Measurements from ENCODE around the gene PLXNA2. TPM values are rescaled to one million over a fixed set of nuclear protein-coding genes. Genes with fewer than 3 reads are reported as not detected.

PLXNA2 gene
- polyA plus RNA-seq, 1 of the 3 experiments (the other 2 are of a cell fraction): 8.5 TPM

DNA sequence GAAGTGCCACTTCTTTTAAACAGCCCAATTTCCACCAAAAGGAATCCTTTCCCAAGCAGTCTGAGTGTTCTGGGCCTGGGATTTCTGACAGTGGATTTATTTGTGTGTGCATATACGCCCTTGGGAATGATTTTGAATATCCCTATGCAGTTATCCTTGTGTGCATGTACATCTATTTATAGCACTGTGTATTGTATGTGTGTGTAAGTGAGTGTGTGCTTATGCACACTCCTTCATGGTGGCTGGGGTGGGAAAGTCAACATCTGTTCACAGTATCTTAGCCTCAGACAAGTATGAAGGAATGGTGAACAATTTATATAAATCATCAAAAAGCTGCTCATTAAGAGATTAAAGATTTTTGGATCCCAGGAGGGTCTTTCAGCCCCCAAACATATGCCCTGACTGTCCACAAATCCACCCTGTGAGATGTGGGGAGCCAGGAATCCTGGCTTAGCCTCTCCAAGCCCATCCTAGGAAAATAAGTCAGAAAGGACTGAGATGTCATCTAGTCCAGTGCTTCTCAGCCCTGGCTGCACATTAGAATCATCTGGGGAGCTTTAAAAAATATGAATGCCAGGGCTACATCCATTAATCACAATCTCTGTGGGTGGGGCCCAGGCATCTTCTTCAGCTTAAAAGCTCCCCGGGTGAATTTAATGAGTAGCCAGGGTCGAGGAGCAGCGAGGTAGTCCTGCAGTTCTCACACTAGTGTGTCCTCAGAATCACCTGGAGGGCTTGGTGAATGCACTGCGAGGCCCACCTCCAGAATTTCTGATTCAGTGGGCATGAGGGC, 101.4 kb downstream of the PLXNA2 start:
- Histone ChIP-seq H3K9ac (no peak overlapping the region), H3K4me1 (ENCODE audit: control insufficient read depth in 1 of 2, insufficient read depth in 2 of 2, low read depth in 1 of 2, low read length in 1 of 2) (peaks cover 0 to 16% of the 10 kb centered on the region in 2 experiments; a peak in 2 of 4 replicates), H3K27ac (ENCODE audit: low read depth in 2 of 2, low read length in 1 of 2) (peak overlapping the region in 1 of 2 experiments; percentile 12; a peak in 1 of 4 replicates), H3K36me3 (replicated peaks in 1 of 2; ENCODE audit: control insufficient read depth in 1 of 2, insufficient read depth in 2 of 2, low read length in 1 of 2) (peaks cover 19 to 21% of the 10 kb centered on the region in 2 experiments), H3K4me2 (no peak overlapping the region), H3K4me3 (ENCODE audit: low read depth in 2 of 2, low read length in 1 of 2) (no peak overlapping the region), H3K27me3 (ENCODE audit: insufficient read depth) (no peaks in the 10 kb centered on the region), H3F3A (replicated peaks; ENCODE audit: insufficient read depth) (no peaks in the 10 kb centered on the region), H3K9me3 (no peaks in the 10 kb centered on the region), H2AFZ (ENCODE audit: low read depth) (no peak overlapping the region), H3K79me2 (ENCODE audit: insufficient read depth) (peaks cover 13% of the 10 kb centered on the region), H4K20me1 (ENCODE audit: insufficient read depth) (no peaks in the 10 kb centered on the region), H3K9me2 (no peaks in the 10 kb centered on the region)
- DNase-seq: no peak
- TF ChIP-seq TAF1 (IDR thresholded peaks at IDR 0.05; ENCODE audit: borderline replicate concordance, low read depth, low read length) (no peak), MEF2A (IDR thresholded peaks at IDR 0.05; ENCODE audit: borderline replicate concordance, low read depth) (no peak), TEAD4 (IDR thresholded peaks at IDR 0.05; ENCODE audit: borderline replicate concordance, insufficient read depth) (no peak)
- TF ChIP-seq, protein P1, sequence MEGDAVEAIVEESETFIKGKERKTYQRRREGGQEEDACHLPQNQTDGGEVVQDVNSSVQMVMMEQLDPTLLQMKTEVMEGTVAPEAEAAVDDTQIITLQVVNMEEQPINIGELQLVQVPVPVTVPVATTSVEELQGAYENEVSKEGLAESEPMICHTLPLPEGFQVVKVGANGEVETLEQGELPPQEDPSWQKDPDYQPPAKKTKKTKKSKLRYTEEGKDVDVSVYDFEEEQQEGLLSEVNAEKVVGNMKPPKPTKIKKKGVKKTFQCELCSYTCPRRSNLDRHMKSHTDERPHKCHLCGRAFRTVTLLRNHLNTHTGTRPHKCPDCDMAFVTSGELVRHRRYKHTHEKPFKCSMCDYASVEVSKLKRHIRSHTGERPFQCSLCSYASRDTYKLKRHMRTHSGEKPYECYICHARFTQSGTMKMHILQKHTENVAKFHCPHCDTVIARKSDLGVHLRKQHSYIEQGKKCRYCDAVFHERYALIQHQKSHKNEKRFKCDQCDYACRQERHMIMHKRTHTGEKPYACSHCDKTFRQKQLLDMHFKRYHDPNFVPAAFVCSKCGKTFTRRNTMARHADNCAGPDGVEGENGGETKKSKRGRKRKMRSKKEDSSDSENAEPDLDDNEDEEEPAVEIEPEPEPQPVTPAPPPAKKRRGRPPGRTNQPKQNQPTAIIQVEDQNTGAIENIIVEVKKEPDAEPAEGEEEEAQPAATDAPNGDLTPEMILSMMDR (IDR thresholded peaks at IDR 0.05): no peak
- TF ChIP-seq, protein P2, sequence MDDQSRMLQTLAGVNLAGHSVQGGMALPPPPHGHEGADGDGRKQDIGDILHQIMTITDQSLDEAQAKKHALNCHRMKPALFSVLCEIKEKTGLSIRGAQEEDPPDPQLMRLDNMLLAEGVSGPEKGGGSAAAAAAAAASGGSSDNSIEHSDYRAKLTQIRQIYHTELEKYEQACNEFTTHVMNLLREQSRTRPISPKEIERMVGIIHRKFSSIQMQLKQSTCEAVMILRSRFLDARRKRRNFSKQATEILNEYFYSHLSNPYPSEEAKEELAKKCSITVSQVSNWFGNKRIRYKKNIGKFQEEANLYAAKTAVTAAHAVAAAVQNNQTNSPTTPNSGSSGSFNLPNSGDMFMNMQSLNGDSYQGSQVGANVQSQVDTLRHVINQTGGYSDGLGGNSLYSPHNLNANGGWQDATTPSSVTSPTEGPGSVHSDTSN (IDR thresholded peaks at IDR 0.05): 0 out of 2 replicates have a peak, but pooled peaks have one; percentile 7
- 80% methylated on average over 5 of the region's 5 CpGs for whole genome bisulfite sequencing (ENCODE audit: low lambda C conversion rate)
- CTCF ChIA-PET: interaction anchor here (1.0 to 7.9 kb wide), 5 partner anchors 10 to 121 kb away, joined by 3 to 51 read pairs (median 3); partner anchors contain the start of gene PLXNA2
- POLR2A ChIA-PET: no interaction called here

DNA sequence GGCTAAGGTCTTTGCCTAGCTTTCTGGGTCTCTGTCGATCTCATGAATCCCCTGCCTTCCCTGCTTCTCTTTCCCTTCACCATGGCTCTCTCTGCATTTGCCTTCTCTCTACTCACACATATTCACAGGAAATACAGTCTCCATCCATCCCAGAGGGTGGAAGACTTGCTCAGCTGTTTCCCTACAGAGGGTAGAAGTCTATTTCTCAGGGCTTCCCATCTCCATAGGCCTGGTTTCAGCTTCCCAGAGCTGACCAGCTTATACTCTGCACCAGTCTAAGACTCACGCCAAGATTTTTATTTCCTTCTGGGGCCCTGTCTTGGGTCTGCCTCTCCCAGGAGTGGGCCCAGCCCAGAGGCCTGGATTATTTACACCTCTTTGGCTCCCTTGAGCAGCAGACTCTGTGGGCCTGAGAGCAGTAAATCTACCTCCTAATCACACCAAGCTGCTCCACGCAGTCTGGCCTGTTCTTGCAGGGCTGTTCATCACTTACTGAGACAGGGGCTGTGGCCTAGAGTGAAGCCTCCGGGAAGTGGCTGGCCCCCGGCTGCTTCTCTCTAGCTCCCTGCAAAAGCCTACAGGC, 102.5 kb downstream of the PLXNA2 start:
- H3F3A ChIP-seq (replicated peaks; ENCODE audit: insufficient read depth): no peaks in the 10 kb centered on the region
- H3K79me2 ChIP-seq (ENCODE audit: insufficient read depth): peaks cover 10% of the 10 kb centered on the region
- TF ChIP-seq FOSL2 (IDR thresholded peaks at IDR 0.05; ENCODE audit: borderline replicate concordance, low read depth): no peak
- ChIA-PET POLR2A (interaction anchor here (1.2 kb wide), 1 partner anchor 10 kb away, joined by 4 read pairs; no protein-coding TSS in a partner anchor), CTCF (interaction anchor here (1.1 to 7.9 kb wide), 3 partner anchors 9 to 120 kb away, joined by 3 to 51 read pairs (median 3); no protein-coding TSS in a partner anchor)
- H3K9me2 ChIP-seq: no peaks in the 10 kb centered on the region
- no peak overlapping the region for H3K4me2 ChIP-seq
- no peak overlapping the region for H2AFZ ChIP-seq (ENCODE audit: low read depth)
- H3K27ac ChIP-seq (ENCODE audit: low read depth in 2 of 2, low read length in 1 of 2): no peak overlapping the region
- no peak for DNase-seq
- peaks cover 0 to 26% of the 10 kb centered on the region in 2 experiments; a peak in 2 of 4 replicates for H3K4me1 ChIP-seq (ENCODE audit: control insufficient read depth in 1 of 2, insufficient read depth in 2 of 2, low read depth in 1 of 2, low read length in 1 of 2)
- no peaks in the 10 kb centered on the region for H4K20me1 ChIP-seq (ENCODE audit: insufficient read depth)
- H3K27me3 ChIP-seq (ENCODE audit: insufficient read depth): no peaks in the 10 kb centered on the region
- WGBS (ENCODE audit: low lambda C conversion rate): 95% methylated on average over 5 of the region's 5 CpGs
- no peaks in the 10 kb centered on the region for H3K9me3 ChIP-seq
- H3K4me3 ChIP-seq (ENCODE audit: low read depth in 2 of 2, low read length in 1 of 2): no peak overlapping the region
- H3K36me3 ChIP-seq (replicated peaks in 1 of 2; ENCODE audit: control insufficient read depth in 1 of 2, insufficient read depth in 2 of 2, low read length in 1 of 2): peaks cover 21 to 23% of the 10 kb centered on the region in 2 experiments
- no peak overlapping the region for H3K9ac ChIP-seq

Measured in SK-N-SH (cell line).